ENCODE measurements around the gene SEC22A. TPM values are rescaled to one million over a fixed set of nuclear protein-coding genes. Genes with fewer than 3 reads are reported as not detected.

The SEC22A gene
- total RNA-seq, 1 experiment from 2014 or later: 18.5 TPM

DNA sequence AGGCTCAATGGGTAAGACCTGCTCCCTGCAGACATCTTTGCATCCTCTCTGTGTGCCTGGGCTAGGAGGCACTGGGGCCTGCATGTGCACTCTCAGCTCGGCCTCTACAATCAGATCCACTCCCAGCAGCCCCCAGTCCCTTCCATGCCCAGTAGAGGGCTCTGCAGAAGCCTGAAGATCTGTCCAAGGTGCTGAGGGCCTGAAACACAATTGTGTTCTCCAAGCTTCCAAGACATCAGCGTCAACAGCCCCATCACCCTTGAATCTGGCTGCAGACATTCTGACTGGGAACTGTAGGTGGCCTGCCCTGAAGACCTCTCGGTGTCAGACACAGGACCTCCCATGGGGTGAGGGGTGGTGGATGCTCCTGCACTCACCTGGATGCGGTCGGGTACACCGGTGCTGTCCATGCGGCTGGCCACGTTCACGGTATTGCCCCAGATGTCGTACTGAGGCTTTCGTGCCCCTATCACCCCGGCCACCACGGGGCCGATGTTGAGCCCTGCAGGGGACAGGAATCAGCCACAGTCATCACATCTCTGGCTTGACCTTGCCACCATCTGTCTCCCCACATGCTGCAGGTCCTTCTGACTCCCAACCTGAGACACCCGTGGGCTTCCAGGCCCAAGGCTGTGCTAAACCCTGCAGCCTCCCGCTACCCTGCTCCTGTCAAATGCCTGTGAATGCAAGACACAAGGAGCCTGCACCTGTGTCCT lies 84.7 kb downstream of the SEC22A start:
- DNase-seq (ENCODE audit: extremely low read depth, low read depth): peak; percentile 65

DNA sequence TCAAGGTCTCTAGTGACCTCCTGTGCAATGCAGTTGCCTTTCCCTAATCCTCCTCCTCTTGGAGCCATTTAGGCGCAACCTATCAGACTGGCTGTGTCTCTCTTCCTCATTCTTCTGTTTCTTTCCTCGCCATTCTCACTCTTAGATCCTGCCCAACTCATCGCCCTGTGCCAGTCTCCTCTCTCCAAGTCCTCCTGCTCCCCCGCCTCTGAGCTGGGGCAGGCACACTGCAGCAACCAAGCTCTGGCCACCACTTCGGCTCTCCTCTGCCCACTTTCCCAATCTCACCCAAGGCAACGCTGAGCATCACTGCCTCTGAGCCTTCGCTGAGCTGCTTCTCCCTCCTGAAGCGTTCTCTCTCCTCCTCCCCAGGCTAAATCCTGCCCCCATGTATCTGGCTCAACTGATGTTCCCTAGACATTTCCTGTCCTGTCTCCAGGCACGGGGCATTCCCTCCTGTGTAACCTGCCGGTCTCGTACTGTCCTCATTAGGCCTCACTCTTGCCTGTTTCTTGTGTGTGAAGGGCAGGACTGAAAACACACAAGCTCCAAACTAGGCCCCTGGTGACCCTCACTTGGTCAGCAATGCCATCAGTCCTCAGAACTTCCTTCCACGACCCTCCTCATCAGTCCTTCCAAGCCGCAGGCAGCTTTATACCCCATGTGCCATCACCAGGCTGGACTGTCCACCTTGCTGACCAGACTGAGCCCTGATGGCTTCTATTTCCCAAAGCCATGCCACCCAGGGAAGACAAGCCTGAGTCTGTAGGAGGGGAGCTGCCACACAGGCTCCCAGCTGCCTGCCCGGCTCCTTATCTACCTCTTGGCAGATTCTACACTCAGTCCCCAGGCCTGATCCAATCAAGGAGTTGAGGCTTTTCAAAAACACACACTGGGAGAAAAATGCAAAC lies 85.6 kb downstream of the SEC22A start:
- DNase-seq (ENCODE audit: extremely low read depth, low read depth): no peak

DNA sequence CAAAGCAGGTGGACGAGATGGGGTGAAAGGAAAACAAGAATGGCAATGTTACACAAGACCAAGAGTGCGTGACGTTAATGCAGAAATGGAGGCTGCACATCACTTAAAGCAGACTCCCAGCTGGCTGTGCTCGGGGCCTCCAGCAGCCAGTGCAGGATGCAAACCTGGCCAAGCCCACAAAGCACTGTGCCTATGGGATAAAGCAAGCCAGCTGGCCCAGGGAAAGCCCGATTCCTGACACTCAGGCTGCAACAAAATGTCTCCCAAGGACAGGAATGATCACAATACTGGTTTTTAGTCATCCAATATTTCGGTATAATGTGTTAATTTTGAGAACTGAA lies 86.2 kb downstream of the SEC22A start:
- DNase-seq (ENCODE audit: extremely low read depth, low read depth): no peak

DNA sequence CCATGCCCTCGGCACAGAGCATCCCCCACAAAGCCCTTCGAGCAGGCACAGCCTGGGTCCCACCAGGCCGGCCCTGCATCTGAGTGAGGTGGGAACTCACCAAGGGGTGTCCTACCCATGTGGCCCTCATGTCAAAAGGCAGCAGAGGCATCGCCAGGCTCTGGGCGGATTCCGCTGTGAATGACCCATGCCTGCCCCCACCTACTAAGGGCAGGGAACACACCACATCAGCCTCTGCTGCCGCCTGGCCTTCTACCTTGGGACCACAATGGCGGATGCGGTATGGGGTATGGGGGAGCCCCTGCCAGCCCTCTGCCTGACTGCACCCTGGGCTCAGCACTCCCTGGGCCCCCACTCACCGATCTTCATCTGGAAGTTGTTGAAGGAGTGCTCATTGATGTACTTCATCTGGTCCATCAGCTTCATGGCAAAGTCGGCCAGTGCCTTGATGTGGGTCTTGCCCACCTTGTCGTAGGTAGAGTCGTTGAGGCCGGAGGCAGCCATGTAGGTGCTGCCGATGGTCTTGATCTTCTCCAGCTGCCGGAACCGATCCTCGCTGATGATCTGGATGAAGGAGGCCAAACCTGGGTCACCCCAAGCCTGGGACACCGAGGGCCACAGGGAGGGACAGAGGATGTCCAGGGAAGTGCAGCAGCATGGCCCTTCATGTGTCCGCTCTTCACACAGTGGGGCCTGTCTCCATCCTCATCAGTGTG lies 87.8 kb downstream of the SEC22A start:
- no peak for DNase-seq (ENCODE audit: extremely low read depth, low read depth)

DNA sequence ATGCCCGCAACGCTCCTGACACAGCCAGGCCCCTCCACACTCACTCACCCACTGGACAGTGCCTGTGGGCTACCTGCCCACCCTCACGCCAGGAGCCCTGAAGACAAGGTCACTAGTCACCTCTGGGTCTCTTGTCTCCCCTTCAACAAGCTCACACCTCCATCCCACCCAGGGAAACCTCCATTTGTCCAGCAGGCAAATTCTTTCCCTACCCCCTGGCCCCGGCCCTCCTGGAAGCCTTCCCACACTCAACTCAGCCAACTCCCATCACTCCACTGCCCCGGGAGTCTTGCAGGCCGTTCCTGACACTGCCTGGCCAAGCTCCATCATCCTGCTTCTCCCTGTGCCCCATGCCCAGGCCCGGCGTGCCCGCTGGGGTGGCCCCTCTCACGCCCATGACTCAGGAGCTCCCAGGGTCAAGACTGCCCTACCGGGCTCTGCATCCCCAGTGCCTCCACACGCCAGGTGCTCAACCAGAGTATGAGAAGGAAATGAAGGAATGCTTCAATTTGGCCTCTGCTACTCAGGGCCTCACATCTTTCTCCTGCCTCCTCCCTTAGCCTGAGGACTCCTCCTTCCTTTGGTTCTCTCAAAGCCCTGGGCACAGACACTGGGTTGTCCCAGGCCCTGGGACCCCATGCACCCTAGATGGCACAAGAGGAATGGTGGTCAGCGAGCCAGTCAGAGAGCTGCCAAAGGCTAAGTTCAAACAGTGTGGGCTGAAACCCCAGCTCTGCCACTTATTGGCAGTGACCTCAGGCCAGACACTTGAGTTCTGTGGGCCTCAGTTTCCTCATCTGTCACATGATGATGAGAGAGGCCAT lies 88.6 kb downstream of the SEC22A start:
- DNase-seq (ENCODE audit: extremely low read depth, low read depth): no peak

DNA sequence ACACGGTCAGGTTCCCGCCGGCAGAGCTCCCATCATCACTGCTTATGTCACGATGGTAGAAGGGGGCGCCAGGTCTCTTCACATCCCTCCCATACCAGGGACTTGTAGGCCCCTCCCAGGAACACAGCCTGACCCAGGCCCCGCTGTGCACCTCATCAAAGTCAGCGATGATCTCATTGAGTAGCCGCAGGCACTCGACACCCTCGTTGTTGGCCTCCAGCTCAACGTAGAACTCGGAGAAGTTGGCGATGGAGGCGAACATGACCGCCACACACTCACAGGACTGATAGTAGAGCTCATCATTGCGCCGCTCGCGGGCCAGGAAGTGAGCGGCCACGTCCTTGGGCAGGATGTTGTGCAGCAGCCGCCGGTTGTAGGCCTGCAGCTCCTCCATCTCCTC lies 89.2 kb downstream of the SEC22A start:
- DNase-seq (ENCODE audit: extremely low read depth, low read depth): no peak

DNA sequence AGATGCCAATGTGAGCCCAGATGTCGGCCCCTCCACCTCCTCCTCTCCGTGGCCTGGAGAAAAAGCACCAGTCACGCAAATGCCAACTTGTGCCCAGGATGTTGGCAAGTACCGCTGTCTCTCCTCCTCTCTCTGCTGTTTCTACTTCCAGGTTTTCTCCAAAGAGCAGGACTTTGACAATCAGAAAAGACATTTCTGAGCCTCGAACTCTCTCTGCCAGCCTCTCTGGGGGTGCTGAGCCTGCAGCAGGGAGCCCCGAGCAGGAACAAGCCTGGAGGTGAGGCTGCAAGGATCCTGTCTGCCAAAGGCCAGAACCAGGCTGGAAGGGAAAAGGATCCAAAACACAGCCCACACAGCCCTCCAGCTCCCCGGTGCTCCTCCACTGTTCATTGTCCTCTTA lies 89.7 kb downstream of the SEC22A start:
- no peak for DNase-seq (ENCODE audit: extremely low read depth, low read depth)

DNA sequence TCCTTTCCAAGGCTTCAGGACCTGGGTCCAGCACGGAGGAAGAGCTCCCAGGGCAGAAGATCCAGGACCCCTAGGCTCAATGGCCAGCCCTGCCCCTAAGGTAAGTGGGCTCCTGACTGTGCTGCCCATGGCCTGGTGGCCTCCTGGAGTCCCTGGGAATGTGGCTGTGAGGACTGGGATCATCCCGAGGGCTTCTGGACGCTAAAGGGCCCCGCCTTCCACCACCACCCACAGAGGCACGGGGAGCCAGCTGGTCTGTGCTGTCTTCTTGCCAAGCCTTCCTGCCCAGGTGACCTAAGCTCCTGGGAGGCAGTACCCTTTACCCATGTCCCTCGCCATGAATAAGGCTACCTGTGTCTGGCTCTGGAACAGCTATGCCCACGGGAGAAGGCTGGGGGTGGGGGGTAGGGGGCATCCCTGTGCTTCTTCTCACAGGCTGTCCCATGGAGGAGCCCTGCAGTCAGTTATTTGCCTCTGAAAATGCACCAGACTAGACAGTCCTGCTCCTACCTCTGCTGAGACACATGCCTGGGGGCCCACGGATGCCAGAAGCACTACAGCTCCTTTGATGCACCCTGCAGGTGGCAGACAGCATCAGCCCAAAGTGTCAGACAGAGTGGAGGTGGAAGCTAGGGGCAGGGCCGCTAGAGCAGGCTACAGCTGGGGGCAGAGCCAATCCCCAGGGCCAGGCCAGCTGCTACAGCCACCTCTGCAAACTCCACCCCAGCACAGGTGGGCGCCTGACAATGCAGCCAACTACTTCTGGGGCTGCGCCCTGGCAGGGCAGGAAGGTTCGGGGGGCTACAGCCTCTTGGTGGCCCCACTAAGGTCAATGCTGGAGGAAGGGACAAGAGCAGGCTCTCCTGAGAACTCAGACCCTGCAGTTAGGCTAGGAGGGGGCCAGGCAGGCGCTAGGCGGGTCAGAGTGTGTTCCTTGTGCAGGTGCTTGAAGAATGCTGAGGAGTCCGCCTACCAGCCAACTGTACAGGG lies 90.9 kb downstream of the SEC22A start:
- no peak for DNase-seq (ENCODE audit: extremely low read depth, low read depth)

DNA sequence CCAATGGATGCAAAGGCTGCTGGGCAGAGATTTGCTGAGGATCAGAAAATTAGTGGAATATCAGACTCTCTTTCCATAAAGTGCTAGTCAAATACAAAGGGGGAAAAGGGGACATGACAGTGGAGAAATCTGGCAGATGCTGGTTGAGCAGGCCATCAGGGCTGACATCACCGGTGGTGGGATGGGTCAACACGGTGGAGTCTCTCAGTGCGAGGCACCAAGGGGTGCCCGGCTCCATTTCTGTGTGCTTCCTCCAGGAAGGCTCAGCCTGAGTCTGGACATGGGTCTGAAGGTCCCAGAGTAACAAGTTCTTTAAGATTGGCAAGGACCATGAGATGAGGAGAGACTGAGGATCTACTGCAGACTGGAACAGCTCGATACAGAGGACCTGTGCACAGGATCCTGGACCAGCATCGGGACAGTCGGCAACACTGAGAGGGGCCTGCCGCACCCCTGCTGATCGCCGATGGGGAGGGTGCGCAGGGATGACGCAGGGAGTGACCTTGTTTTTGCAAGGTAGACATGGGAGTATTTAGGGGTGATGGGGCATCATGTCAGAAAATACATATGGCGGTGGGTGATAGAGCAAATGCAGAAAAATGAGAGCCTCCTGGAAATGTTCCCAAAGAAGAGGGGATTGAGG lies 92.7 kb downstream of the SEC22A start:
- DNase-seq (ENCODE audit: extremely low read depth, low read depth): no peak

DNA sequence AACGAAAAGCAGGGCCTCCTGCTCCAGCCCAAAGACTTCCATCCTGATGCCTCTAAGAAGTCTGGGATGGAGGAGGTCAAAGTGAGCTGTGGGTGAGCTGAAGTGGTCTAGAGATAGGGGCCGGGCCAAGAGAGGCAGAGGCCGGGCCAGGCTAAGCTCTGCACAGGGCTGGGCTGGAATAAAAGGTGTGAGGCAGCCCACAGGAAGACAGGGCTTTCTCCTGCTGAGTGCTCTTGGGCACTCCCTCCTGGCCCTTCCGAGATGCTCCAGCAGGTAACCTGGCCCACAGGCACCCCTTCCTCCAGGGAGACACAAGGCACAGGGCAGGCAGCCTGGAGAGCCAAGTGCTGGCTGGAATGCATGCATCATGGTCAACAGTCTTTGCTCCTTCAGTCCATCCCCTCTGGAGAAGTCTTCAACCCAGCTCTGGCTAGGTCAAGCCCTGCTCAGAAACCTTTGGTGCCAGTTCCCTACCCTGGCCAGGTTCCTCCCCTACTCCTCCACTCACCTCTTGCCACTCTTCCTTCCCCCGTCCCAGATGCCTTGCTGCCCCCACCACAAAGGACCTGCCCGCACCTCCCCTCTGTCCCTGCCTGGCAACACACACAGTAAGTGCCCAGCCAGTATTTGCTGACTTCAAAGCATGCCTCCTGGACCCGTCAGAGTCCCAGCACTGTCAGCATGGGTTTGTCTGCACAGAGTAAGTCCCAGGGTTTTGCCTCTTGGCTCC lies 93.6 kb downstream of the SEC22A start:
- DNase-seq (ENCODE audit: extremely low read depth, low read depth): no peak

DNA sequence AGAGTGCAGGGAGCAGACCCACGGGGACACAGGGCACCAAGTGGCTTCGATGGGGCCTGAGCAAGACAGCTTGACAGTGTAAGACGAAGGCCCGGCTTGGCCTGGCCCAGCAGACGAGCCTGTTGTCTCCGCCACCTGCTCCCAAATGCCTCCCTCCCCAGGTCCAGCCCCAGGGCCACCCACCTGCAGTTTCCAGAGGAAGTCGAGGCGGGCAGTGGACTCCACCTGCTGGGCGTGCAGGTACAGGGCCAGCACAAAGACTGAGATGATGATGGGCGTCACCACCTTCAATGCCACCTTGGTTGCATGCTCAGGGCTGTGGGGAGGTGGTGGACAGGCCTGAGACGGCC lies 94.1 kb downstream of the SEC22A start:
- DNase-seq (ENCODE audit: extremely low read depth, low read depth): no peak

DNA sequence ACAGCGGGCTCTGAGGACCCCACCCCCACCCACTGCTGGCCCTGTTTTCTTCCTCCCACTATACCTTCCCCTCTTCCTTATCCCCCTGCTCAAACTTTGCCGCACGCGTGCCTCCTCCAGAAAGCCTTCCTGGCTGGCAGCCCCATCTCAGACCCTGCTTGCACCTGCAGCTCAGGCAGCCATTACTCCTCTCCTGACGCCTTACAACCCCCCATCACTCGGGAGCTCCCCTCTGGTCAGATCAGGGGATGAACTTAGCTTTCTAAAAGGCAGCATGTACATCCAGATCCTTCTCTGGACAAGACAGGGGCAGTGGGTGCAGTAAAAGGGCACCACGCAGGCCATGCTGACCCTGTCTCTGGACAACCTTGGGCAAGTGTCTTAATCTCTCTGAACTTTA lies 94.5 kb downstream of the SEC22A start:
- DNase-seq (ENCODE audit: extremely low read depth, low read depth): no peak

DNA sequence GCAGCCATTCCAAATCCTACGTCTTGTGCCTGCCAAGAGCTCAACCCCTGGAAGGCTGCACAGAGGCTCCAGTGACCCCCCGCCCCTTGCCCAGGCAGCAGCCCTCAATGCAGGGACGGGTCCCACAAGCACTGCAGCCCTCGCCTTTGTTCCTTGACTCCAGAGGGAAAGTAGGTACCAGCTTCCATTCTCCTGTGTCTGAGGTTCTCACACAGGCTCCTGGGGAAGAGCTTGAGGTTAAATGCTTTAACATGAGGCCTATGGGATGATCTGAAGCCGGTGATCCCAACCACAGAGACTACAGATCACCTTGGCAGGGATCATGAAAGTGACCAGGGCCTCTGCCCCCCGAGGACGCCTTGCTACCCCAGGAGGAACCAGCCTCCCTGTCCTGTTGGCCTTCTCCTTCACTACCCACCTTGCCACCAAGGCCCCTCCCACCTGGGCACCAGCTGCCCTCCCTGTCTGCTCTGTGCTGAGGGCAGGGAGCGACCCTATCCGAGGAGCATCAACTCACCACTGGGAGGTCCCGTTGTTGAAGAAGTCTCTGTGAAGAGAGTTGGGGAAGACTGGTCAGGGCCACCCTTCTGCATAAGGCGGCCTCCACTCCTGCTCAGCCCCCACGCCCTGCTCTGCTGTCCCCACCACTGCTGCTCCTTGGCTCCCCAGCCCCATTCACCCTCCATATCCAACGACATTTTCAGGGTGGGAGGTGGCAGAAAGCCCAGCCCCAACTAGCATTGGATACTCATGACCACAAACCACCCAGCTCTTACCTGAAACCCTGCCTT lies 95.3 kb downstream of the SEC22A start:
- no peak for DNase-seq (ENCODE audit: extremely low read depth, low read depth)

DNA sequence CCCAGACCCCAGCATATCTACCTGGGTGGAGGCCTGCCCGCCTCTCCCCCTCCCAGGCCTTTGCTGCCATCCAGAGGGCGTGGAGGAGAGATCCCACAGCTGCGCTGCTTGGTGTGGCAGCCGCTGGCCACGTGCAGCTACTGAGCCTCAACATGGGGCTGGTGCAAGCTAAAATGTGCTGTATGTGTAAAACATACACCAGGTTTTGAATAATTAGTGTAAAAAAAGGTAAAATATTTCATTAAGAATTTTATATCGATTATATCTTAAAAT lies 95.8 kb downstream of the SEC22A start:
- no peak for DNase-seq (ENCODE audit: extremely low read depth, low read depth)

DNA sequence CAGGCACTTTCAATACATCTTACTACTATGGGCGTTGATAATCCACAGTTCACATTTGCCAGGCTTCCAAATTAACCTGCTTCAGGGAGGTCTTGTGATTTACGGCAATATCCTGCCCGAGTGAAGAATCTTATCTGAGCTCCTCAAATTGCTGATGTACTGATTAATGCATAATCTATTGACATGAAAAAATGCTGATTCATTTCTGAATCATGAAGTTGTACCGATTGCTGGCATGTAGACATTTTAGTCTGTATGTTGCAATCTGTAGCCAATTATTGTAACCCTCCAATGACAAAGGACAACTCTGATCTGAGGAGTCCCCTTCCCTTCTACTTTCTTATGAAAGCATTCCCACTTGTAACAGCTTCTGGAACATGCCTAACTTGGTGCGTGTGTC lies 97.2 kb downstream of the SEC22A start:
- DNase-seq (ENCODE audit: extremely low read depth, low read depth): peak; percentile 31

DNA sequence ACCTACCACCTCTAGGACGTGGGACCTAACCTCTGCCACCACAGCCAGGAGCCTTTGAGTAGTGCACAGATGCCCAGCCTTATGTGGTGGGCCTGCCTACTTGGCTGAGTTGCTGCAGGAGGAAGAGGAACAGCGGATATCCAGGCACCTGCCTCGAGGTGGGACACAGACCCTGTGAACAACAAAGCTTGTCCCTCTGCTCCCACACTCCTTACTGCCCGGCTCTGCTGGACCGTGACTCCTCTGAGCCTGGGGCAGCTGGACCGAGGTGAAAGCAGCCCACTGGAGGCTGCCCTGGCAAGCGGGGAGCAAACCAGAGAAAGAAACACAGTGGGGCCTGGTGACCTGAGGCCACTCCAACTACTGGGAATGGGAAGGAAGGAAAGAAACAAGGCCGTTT lies 97.8 kb downstream of the SEC22A start:
- no peak for DNase-seq (ENCODE audit: extremely low read depth, low read depth)

DNA sequence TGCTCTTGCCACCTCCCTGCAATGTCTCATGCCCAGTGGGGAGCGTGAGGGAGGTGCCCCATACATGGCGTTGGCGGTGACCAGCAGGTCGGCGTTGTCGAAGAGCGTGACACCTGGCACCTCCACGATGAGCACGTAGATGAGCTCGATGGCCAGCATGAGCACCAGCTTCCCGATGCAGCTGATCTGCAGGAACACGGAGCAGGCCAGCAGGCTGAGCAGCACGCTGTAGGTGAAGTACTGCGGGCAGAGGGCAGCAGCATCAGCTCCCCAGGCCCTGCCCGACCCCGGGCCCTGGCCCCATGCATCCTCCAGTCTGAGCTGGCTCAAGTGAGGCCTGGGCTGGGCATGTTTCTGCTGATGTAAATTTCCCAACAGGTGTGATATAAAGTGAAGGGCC lies 98.3 kb downstream of the SEC22A start:
- DNase-seq (ENCODE audit: extremely low read depth, low read depth): no peak

DNA sequence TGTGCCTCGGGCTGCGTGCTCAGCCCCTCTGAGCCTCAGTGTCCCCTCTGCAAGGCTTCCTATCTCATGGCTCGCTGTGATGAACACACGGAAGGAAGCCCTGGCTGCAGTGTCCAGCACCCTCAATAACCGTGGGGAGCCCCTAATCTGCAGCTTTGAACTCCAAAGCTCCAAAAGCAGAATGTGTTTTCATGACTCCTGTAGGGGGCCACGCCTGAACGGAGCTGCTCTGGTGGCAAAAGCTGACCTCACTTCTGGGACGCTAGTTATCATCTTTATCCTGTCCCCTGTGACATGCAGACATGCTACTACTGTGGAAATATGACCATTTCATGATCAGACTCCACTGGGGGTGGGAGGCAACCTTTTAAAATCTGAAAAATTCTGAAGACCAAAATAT lies 98.8 kb downstream of the SEC22A start:
- no peak for DNase-seq (ENCODE audit: extremely low read depth, low read depth)
